Glutamatergic neuron (in vitro differentiated cells): ENCODE measurements around the gene CHAF1B. TPM values are rescaled to one million over a fixed set of nuclear protein-coding genes. Genes with fewer than 3 reads are reported as not detected.
"Not testable (repeated sequence)": the region's sequence is repeated elsewhere in the genome, so short reads cannot be mapped to it uniquely, and the experiment has no call there.

Source experiments
- DNase-seq: peaks from one replicate; pipeline ENCODE4 v3.0.0; 2022
- H3K27ac Mint-ChIP-seq: one replicate; pipeline ENCODE4 v1.8.0; 2020; ENCODE audit warnings: mild to moderate bottlenecking, mixed read lengths, inconsistent platforms; ENCODE audit not compliant: unreplicated experiment
- H3K27me3 Mint-ChIP-seq: one replicate; pipeline ENCODE4 v1.8.0; 2020; ENCODE audit warnings: mild to moderate bottlenecking, moderate library complexity, mixed read lengths, inconsistent platforms; ENCODE audit not compliant: unreplicated experiment
- H3K36me3 Mint-ChIP-seq: one replicate; pipeline ENCODE4 v1.8.0; 2020; ENCODE audit warnings: mild to moderate bottlenecking, mixed read lengths, inconsistent platforms; ENCODE audit not compliant: unreplicated experiment
- H3K4me1 Mint-ChIP-seq: one replicate; pipeline ENCODE4 v1.8.0; 2020; ENCODE audit warnings: mild to moderate bottlenecking, low read depth, mixed read lengths, inconsistent platforms; ENCODE audit not compliant: unreplicated experiment
- H3K4me3 Mint-ChIP-seq: one replicate; pipeline ENCODE4 v1.8.0; 2020; ENCODE audit warnings: mild to moderate bottlenecking, mixed read lengths, inconsistent platforms; ENCODE audit not compliant: unreplicated experiment
- H3K9me3 Mint-ChIP-seq: one replicate; pipeline ENCODE4 v1.8.0; 2020; ENCODE audit warnings: mild to moderate bottlenecking, moderate library complexity, mixed read lengths, inconsistent platforms; ENCODE audit not compliant: unreplicated experiment
- total RNA-seq: library from RNA; stranded (reverse); fragmentation: NEBNext Ultra II Directional; extraction: Animal tissue kit (Norgen Biotek cat#: 25700); gene quantifications from one replicate; pipeline ENCODE4 v1.2.1, GENCODE V29; 2021; ENCODE audit not compliant: unreplicated experiment
- TF ChIP-seq, protein P1 (sequence below): fragments of 200-600 bp; sonication (generic); IDR thresholded peaks from one replicate; pipeline ENCODE4 v1.5.0; 2021; ENCODE audit not compliant: partially characterized antibody, unreplicated experiment

The CHAF1B gene
- total RNA-seq, 1 donor from 2014 or later: 2.0 TPM

DNA sequence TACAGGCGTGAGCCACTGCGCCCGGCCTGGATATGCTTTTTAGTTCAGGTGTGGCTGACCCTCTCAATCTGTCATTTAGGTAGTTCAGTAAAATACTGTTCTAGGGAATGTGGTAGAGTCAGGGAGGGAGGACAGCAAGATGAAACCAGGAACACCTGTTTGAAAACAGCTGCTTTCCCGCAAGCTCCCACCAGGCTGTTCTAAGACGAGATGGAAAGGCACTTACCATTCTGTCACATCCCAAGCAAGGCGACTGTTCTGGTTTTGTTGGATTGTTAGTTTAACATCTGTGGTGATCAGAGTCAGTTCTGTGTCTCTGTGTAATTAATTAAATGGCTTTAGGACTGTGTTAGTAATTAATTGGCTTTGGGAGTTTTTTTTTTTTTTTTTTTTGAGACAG, 2.9 kb downstream of the CHAF1B start:
- peaks cover 3% of the 10 kb centered on the region for H3K4me1 Mint-ChIP-seq
- no peak overlapping the region for H3K4me3 Mint-ChIP-seq
- TF ChIP-seq, protein P1, sequence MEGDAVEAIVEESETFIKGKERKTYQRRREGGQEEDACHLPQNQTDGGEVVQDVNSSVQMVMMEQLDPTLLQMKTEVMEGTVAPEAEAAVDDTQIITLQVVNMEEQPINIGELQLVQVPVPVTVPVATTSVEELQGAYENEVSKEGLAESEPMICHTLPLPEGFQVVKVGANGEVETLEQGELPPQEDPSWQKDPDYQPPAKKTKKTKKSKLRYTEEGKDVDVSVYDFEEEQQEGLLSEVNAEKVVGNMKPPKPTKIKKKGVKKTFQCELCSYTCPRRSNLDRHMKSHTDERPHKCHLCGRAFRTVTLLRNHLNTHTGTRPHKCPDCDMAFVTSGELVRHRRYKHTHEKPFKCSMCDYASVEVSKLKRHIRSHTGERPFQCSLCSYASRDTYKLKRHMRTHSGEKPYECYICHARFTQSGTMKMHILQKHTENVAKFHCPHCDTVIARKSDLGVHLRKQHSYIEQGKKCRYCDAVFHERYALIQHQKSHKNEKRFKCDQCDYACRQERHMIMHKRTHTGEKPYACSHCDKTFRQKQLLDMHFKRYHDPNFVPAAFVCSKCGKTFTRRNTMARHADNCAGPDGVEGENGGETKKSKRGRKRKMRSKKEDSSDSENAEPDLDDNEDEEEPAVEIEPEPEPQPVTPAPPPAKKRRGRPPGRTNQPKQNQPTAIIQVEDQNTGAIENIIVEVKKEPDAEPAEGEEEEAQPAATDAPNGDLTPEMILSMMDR: no peak
- H3K9me3 Mint-ChIP-seq: peaks cover 7% of the 10 kb centered on the region
- H3K27ac Mint-ChIP-seq: no peak overlapping the region
- peaks cover 3% of the 10 kb centered on the region for H3K27me3 Mint-ChIP-seq
- DNase-seq: no peak
- peaks cover 10% of the 10 kb centered on the region for H3K36me3 Mint-ChIP-seq

DNA sequence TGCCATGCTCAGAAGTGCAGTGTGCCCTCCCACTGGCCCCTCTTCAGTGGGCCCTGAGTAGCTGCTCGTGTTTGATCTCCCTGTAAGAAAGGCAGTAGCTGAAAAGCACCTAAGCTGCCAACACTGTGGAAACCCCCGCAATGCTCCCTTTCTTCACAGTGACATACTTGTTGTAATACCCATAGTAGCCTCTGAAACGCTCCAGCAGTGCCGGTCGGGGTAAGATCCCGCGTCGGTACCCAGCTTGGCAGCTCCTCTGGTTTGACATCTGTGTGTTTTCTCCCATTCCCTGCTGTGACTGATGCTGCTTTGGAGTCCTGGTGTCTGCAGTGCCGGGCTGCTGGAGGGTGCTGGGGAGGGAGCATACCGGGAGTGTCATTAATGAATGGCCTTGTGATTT, 3.6 kb downstream of the CHAF1B start:
- peaks cover 3% of the 10 kb centered on the region for H3K4me1 Mint-ChIP-seq
- H3K4me3 Mint-ChIP-seq: no peak overlapping the region
- H3K27ac Mint-ChIP-seq: peak overlapping the region; percentile 23
- H3K9me3 Mint-ChIP-seq: peaks cover 7% of the 10 kb centered on the region
- peaks cover 10% of the 10 kb centered on the region for H3K36me3 Mint-ChIP-seq
- DNase-seq: peak; percentile 29
- TF ChIP-seq, protein P1: no peak
- peaks cover 3% of the 10 kb centered on the region for H3K27me3 Mint-ChIP-seq

DNA sequence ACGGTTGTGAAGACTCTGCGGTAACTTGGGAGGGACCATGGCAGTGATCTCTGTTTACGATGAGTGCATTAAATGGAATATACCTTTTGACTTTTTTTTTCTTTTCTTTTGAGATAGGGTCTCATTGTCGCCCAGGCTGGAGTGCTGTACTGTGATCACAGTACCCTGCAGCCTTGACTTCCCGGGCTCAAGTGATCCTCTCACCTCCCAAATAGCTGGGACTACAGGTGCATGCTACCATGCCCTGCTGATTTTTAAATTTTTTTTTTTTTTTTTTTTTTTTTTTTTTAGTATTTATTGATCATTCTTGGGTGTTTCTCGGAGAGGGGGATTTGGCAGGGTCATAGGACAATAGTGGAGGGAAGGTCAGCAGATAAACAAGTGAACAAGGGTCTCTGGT, 6.5 kb downstream of the CHAF1B start:
- H3K4me1 Mint-ChIP-seq, H3K27ac Mint-ChIP-seq, H3K27me3 Mint-ChIP-seq, DNase-seq, H3K4me3 Mint-ChIP-seq, H3K9me3 Mint-ChIP-seq: not testable (repeated sequence)
- H3K36me3 Mint-ChIP-seq: peaks cover 10% of the 10 kb centered on the region

DNA sequence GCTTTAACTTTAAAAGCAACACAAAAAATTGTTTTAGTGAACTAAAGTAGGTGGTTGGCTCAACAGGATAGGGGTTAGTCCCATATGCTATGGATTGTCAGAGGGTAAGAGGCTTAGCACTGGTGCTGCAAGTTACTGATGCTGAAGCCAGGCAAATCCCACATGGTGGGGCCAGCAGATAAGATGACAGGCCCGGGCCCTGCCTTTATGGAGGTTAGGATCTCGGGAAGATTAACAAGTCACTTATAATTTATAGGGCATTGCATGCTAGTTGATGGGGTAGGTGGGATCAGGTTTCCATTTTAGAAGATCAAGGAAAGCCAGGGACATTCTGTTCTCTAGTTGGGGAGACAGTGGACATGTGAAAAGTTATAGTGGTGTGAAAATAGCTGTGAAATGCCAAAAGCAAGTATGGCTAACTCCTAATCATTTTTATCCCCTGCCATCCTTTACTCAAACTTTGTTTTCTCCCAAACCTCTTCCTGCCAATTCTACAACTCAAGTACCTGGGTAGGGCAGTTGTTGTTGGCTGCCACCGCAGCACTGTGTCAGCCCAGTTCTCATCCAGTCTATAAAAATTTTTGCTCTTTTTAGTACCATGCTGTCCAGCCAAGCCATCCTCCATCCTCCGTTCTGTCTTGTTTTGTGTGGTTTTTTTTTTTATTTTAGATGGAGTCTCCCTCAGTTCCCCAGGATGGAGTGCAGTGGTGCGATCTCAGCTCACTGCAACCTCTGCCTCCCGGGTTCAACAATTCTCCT, 10.3 kb downstream of the CHAF1B start:
- Mint-ChIP-seq H3K27ac (no peak overlapping the region), H3K27me3 (no peaks in the 10 kb centered on the region), H3K9me3 (peaks cover 7% of the 10 kb centered on the region), H3K36me3 (peaks cover 10% of the 10 kb centered on the region), H3K4me1 (peaks cover 7% of the 10 kb centered on the region), H3K4me3 (no peak overlapping the region)
- TF ChIP-seq, protein P1: no peak
- DNase-seq: no peak

DNA sequence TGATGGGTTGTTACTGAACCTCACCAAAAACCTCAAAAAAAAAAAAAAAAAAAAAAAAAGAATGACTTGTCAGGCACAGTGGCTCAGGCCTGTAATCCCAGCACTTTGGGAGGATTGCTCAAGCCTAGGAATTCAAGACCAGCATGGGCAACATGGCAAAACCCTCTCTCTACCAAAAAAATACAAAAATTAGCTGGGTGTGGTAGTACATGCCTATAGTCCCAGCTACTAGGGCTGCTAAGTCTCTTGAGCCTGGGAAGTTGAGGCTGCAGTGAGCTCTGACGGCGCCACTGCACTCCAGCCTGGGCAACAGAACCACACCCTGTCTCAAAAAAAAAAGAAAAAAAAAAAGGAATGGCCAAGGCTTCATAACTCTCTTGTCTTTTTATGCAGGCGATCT, 11.1 kb downstream of the CHAF1B start:
- Mint-ChIP-seq H3K36me3 (peaks cover 7% of the 10 kb centered on the region), H3K27me3 (no peaks in the 10 kb centered on the region)

More for the DNA sequence above, 11.1 kb downstream of the CHAF1B start:
- TF ChIP-seq, protein P1: no peak
- Mint-ChIP-seq H3K4me3 (no peak overlapping the region), H3K4me1 (peaks cover 7% of the 10 kb centered on the region), H3K27ac (no peak overlapping the region), H3K9me3 (peaks cover 7% of the 10 kb centered on the region)
- no peak for DNase-seq
